DND-41 (cell line): ENCODE data around the gene SLC6A11.

Source experiments
- ATAC-seq: fragments of 200-7000 bp; cut with Tn5 transposase; 3 replicates; pipeline ENCODE4 v1.9.1; 2021; ENCODE audit warnings: low read depth; ENCODE audit not compliant: insufficient read depth
- DNase-seq: peaks from one replicate; pipeline ENCODE4 v3.0.0-alpha.2; 2020
- H2AFZ ChIP-seq: 2 replicates; pipeline ENCODE4 v1.6.0; 2012; ENCODE audit warnings: low read depth, low read length
- H3K27ac ChIP-seq: 2 replicates; pipeline ENCODE4 v1.5.1; 2012; ENCODE audit warnings: low read length, inconsistent platforms
- H3K27me3 ChIP-seq: fragments of 200-600 bp; sonication (generic); 2 replicates; pipeline ENCODE4 v1.6.0; 2012; ENCODE audit warnings: low read length, mild to moderate bottlenecking, inconsistent platforms; ENCODE audit not compliant: insufficient read depth, poor library complexity
- H3K36me3 ChIP-seq: 2 replicates; pipeline ENCODE4 v1.5.1; 2012; ENCODE audit warnings: low read length, inconsistent platforms; ENCODE audit not compliant: insufficient read depth
- H3K4me1 ChIP-seq: 2 replicates; pipeline ENCODE4 v1.5.1; 2012; ENCODE audit warnings: mild to moderate bottlenecking, low read length; ENCODE audit not compliant: insufficient read depth
- H3K4me2 ChIP-seq: 2 replicates; pipeline ENCODE4 v1.6.0; 2012; ENCODE audit warnings: mild to moderate bottlenecking, moderate library complexity, low read length, inconsistent platforms; ENCODE audit not compliant: insufficient read depth
- H3K4me3 ChIP-seq, 2 experiments: fragments of 200-600 bp in 1 of 2; shearing (Covaris generic) in 1 of 2; 2 replicates each; pipeline ENCODE4 v1.5.1; 2012 to 2016; ENCODE audit warnings: inconsistent platforms in 2 of 2, low read length in 2 of 2, mild to moderate bottlenecking in 2 of 2, low read depth in 1 of 2, moderate library complexity in 1 of 2
- H3K79me2 ChIP-seq: 2 replicates; pipeline ENCODE4 v1.6.0; 2012; ENCODE audit warnings: low read length, inconsistent platforms; ENCODE audit not compliant: insufficient read depth
- H3K9ac ChIP-seq: 2 replicates; pipeline ENCODE4 v1.6.0; 2012; ENCODE audit warnings: low read depth, mild to moderate bottlenecking, inconsistent platforms, low read length, moderate library complexity
- H3K9me3 ChIP-seq: 2 replicates; pipeline ENCODE4 v1.5.1; 2012; ENCODE audit warnings: low read length, moderate library complexity, mild to moderate bottlenecking, inconsistent platforms; ENCODE audit not compliant: insufficient read depth, severe bottlenecking
- H4K20me1 ChIP-seq: 2 replicates; pipeline ENCODE4 v1.6.0; 2012; ENCODE audit warnings: low read length; ENCODE audit not compliant: insufficient read depth
- EZH2 ChIP-seq: IDR thresholded peaks from 3 replicates; pipeline ENCODE4 v1.6.1; 2012; ENCODE audit warnings: borderline replicate concordance, low read depth, mild to moderate bottlenecking, moderate library complexity, low read length, inconsistent platforms; ENCODE audit not compliant: severe bottlenecking
- TF ChIP-seq, protein P1 (sequence below): IDR thresholded peaks from 2 replicates; pipeline ENCODE4 v1.5.1; 2012; ENCODE audit warnings: borderline replicate concordance, low read length, moderate library complexity, mild to moderate bottlenecking; ENCODE audit not compliant: poor library complexity, severe bottlenecking; ENCODE audit errors: extremely low read depth

The SLC6A11 gene

DNA sequence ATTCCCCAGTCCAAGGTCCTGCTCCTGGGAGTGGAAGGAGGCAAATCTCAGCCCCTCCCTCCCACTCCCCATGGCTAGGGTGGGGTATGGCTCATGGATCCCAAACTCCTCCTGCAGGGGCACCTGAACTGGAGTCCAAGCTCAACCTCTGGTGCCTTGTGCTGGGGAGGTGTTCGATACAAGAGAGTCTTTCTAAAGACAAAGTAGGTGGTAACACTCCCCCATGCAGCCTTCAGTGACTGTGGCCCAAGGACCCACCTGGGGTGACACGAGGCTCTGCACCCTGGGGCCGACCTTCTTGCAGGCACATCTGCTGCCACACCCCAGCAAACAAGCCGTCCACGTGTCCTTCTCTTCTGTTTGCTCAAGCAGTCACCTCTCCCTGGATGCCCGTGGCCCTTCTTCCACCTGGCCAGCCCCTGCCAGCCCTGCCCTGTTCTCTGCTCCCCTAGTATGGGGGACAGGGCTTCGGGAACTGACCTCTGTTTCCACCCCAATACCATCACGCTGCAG, 36.7 kb upstream of the SLC6A11 start:
- peaks cover 4% of the 10 kb centered on the region; the same call in 1 of the 2 replicates for H4K20me1 ChIP-seq
- no peak overlapping the region for H3K27ac ChIP-seq
- no peak for ATAC-seq
- no peak overlapping the region for H3K4me2 ChIP-seq
- no peak overlapping the region for H3K9ac ChIP-seq
- no peak for DNase-seq
- no peak overlapping the region for H2AFZ ChIP-seq
- H3K4me3 ChIP-seq, result no peak overlapping the region
- peaks cover 2% of the 10 kb centered on the region for H3K27me3 ChIP-seq
- no peaks in the 10 kb centered on the region for H3K4me1 ChIP-seq
- no peak for TF ChIP-seq EZH2
- H3K9me3 ChIP-seq, result no peaks in the 10 kb centered on the region
- no peaks in the 10 kb centered on the region for H3K36me3 ChIP-seq
- H3K79me2 ChIP-seq, result no peaks in the 10 kb centered on the region

GRCh38 chr3:10780243-10780642, 35.8 kb upstream of the SLC6A11 start:
- no peak for TF ChIP-seq EZH2
- TF ChIP-seq, protein P1, sequence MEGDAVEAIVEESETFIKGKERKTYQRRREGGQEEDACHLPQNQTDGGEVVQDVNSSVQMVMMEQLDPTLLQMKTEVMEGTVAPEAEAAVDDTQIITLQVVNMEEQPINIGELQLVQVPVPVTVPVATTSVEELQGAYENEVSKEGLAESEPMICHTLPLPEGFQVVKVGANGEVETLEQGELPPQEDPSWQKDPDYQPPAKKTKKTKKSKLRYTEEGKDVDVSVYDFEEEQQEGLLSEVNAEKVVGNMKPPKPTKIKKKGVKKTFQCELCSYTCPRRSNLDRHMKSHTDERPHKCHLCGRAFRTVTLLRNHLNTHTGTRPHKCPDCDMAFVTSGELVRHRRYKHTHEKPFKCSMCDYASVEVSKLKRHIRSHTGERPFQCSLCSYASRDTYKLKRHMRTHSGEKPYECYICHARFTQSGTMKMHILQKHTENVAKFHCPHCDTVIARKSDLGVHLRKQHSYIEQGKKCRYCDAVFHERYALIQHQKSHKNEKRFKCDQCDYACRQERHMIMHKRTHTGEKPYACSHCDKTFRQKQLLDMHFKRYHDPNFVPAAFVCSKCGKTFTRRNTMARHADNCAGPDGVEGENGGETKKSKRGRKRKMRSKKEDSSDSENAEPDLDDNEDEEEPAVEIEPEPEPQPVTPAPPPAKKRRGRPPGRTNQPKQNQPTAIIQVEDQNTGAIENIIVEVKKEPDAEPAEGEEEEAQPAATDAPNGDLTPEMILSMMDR, result no peak
- H3K4me1 ChIP-seq, result no peaks in the 10 kb centered on the region
- H3K36me3 ChIP-seq, result no peaks in the 10 kb centered on the region
- H3K4me3 ChIP-seq, result no peak overlapping the region
- no peak overlapping the region for H2AFZ ChIP-seq
- DNase-seq (no peak), ATAC-seq (no peak)
- H3K9me3 ChIP-seq, result no peaks in the 10 kb centered on the region
- no peak overlapping the region for H3K4me2 ChIP-seq
- H4K20me1 ChIP-seq, result peaks cover 4% of the 10 kb centered on the region; the same call in 1 of the 2 replicates
- H3K27ac ChIP-seq, result no peak overlapping the region
- no peak overlapping the region for H3K9ac ChIP-seq
- H3K79me2 ChIP-seq, result no peaks in the 10 kb centered on the region
- peaks cover 5% of the 10 kb centered on the region for H3K27me3 ChIP-seq

GRCh38 chr3:10780922-10781321, 35.1 kb upstream of the SLC6A11 start:
- no peak overlapping the region for H3K4me2 ChIP-seq
- ATAC-seq, result no peak
- H3K9me3 ChIP-seq, result no peaks in the 10 kb centered on the region
- no peaks in the 10 kb centered on the region for H3K79me2 ChIP-seq
- no peak overlapping the region for H3K9ac ChIP-seq
- no peak for DNase-seq
- H2AFZ ChIP-seq, result no peak overlapping the region
- no peak overlapping the region for H3K27ac ChIP-seq
- H3K4me1 ChIP-seq, result no peaks in the 10 kb centered on the region
- no peaks in the 10 kb centered on the region for H3K36me3 ChIP-seq
- TF ChIP-seq, protein P1, result no peak
- TF ChIP-seq EZH2, result no peak
- H3K4me3 ChIP-seq, result no peak overlapping the region
- peaks cover 7% of the 10 kb centered on the region for H3K27me3 ChIP-seq
- H4K20me1 ChIP-seq, result peaks cover 4% of the 10 kb centered on the region; the same call in 1 of the 2 replicates

DNA sequence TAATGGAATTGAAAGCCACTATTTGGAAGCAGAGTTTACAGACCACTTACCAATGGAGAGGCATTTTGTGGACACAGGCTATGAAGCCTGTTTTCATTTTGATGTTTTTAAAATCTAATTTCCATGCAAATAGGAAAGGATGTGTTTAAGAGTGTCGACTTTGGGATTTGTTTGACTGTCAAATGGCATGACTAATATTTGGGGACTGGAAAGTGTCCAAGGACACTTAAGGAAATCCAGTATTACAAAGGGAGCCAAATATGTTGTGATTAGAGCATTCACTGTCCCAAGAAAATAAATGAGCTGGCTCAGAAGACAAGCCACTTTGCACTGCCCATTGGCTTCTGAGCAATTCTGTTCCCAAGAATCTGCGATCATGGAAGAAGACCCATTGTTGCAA, 34.0 kb upstream of the SLC6A11 start:
- no peak for TF ChIP-seq EZH2
- TF ChIP-seq, protein P1, result no peak

More for the DNA sequence above, 34.0 kb upstream of the SLC6A11 start:
- peaks cover 4% of the 10 kb centered on the region; the same call in 1 of the 2 replicates for H4K20me1 ChIP-seq
- H3K36me3 ChIP-seq, result no peaks in the 10 kb centered on the region
- H3K79me2 ChIP-seq, result no peaks in the 10 kb centered on the region
- DNase-seq, result no peak
- no peak overlapping the region for H3K9ac ChIP-seq
- no peak overlapping the region for H3K4me2 ChIP-seq
- H3K4me3 ChIP-seq, result no peak overlapping the region
- H3K27ac ChIP-seq, result no peak overlapping the region
- no peaks in the 10 kb centered on the region for H3K4me1 ChIP-seq
- H3K9me3 ChIP-seq, result no peaks in the 10 kb centered on the region
- no peak for ATAC-seq
- peaks cover 7% of the 10 kb centered on the region for H3K27me3 ChIP-seq
- no peak overlapping the region for H2AFZ ChIP-seq
